ENCODE measurements around the gene PDLIM3. TPM values are rescaled to one million over a fixed set of nuclear protein-coding genes. Genes with fewer than 3 reads are reported as not detected.

Gene PDLIM3
- total RNA-seq, 4 donors from 2014 or later: 131 to 771 (median 450) TPM

DNA sequence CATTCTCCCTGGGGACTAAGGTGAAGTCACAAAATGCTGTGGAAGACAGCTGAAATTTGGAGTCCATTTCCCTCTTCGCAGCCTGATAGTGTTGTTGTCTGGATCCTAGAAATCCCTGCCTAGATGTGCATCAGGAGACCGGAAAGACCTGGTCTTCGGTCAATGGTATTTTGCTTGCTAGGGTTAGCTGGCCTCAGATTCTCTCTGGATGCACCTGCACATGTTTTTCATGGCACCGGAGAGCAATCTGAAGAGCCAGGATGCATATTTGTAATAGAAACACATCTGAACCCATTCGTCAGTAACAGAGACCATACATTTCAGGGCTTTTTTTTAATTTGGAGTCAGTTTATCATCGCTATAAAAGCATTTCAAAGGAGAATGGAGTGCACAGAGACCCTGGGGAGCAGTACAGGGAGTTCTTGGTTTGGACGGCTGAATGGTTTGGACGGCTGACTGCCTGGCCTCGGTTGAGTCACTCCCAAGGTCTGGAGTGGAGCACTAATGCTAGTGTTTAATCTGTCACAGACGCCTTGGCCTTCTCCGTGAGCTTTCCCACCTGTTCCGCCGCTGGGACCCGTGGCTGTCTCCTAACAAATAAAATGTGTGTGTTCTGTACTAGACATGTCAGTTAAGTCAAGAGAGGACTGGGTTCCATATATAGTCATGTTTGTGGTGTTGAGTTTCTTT, 7.5 kb upstream of the PDLIM3 start:
- Histone ChIP-seq H3K4me3 (no peak overlapping the region), H3K36me3 (no peaks in the 10 kb centered on the region), H3K27me3 (no peaks in the 10 kb centered on the region), H3K27ac (peak overlapping the region; percentile 81 to 85), H3K4me1 (peaks cover 0 to 9% of the 10 kb centered on the region in 2 donors), H3K9me3 (no peaks in the 10 kb centered on the region)
- peak; percentile 89 to 92 for DNase-seq
- intact Hi-C loops (cut with DNase I; ENCODE audit: low total_unique reads): no loop called here
- TF ChIP-seq, protein P1, sequence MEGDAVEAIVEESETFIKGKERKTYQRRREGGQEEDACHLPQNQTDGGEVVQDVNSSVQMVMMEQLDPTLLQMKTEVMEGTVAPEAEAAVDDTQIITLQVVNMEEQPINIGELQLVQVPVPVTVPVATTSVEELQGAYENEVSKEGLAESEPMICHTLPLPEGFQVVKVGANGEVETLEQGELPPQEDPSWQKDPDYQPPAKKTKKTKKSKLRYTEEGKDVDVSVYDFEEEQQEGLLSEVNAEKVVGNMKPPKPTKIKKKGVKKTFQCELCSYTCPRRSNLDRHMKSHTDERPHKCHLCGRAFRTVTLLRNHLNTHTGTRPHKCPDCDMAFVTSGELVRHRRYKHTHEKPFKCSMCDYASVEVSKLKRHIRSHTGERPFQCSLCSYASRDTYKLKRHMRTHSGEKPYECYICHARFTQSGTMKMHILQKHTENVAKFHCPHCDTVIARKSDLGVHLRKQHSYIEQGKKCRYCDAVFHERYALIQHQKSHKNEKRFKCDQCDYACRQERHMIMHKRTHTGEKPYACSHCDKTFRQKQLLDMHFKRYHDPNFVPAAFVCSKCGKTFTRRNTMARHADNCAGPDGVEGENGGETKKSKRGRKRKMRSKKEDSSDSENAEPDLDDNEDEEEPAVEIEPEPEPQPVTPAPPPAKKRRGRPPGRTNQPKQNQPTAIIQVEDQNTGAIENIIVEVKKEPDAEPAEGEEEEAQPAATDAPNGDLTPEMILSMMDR (IDR thresholded peaks at IDR 0.05): no peak
- no peak for TF ChIP-seq POLR2A (IDR thresholded peaks at IDR 0.05)

DNA sequence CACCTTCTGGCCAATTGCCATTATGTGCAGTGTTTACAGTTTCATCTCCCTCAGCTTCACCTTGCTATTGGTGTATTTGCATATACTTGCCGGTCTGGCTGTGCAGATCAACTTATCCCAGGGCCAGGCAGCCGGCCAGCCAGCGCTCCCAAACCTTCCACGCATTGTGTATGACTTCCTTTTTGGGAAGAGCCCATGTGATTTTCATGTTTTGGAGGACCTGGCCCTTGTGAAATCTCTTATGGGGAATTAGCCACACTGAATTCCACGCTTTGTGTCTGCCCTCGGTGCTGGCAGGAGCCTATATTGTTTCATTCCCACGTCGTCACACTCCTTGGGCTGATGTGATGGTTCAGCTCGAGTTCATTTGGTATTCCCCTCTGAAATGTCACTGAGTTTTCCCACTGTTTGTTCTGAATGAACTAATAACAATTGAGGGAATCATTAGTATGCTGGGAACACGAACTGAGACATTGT, 6.0 kb upstream of the PDLIM3 start:
- Histone ChIP-seq H3K36me3 (no peaks in the 10 kb centered on the region), H3K4me1 (peaks cover 0 to 9% of the 10 kb centered on the region in 2 donors), H3K9me3 (no peaks in the 10 kb centered on the region), H3K27me3 (no peaks in the 10 kb centered on the region), H3K4me3 (no peak overlapping the region), H3K27ac (peak overlapping the region; percentile 81 to 85)
- intact Hi-C loops (cut with DNase I; ENCODE audit: low total_unique reads): no loop called here
- peak; percentile 70 to 73 for DNase-seq
- TF ChIP-seq, protein P1 (IDR thresholded peaks at IDR 0.05): no peak
- no peak for TF ChIP-seq POLR2A (IDR thresholded peaks at IDR 0.05)

DNA sequence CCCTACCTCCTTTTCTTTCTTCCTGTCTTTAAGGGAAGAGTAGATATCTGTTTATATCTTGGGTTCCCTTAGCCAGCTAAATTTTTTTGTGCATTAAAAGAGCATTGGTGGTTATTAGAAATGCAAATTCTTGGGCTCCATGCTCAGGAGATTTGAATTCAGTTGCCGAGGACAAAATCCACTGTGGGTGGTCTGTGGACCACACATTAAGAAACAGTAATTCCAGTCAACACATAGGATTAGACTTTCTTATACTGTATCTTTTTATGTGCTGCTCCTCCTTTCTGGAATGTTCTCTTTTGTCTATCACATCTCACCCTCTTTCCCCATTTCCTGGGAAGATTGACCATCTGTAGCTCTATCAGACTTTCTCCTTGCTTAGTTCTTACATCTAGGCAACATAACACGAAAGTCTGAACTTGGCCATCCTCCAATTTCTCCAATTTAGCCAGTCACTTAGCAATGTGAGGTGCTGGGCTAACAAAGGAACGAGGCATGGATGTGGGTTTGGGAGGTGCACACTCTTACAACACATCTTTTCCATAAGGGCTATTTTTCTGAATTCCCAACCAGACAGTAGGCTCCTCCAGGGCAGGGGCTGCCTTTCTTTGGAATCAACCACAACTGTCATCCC, 5.3 kb upstream of the PDLIM3 start:
- Histone ChIP-seq H3K4me3 (no peak overlapping the region), H3K4me1 (peaks cover 0 to 9% of the 10 kb centered on the region in 2 donors)

DNA sequence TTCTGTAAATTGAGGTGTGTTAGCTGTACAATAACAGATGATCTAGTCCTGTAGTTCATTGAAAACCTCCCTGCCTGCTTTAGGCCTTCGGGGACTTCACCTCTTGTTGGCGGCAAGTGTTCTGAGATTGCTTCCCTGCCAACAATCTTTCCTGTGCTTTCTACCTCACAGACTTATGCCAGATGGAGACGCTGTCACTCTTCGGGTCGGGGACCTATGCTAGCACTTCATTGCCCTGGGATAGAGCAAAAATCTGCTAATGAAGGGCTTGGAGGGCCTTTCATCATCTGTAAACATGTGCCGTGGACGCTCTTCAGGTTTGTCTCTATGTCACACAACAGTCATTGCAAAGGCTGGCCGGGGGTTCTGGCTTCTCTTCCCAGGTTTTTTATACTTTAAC, 4.7 kb upstream of the PDLIM3 start:
- Histone ChIP-seq H3K4me3 (no peak overlapping the region), H3K4me1 (peaks cover 0 to 9% of the 10 kb centered on the region in 2 donors), H3K36me3 (no peaks in the 10 kb centered on the region), H3K27me3 (no peaks in the 10 kb centered on the region), H3K9me3 (no peaks in the 10 kb centered on the region), H3K27ac (no peak overlapping the region)
- TF ChIP-seq, protein P1 (IDR thresholded peaks at IDR 0.05): no peak
- TF ChIP-seq POLR2A (IDR thresholded peaks at IDR 0.05): no peak
- intact Hi-C loops (cut with DNase I; ENCODE audit: low total_unique reads): no loop called here
- DNase-seq: no peak

More for the DNA sequence above, 5.3 kb upstream of the PDLIM3 start:
- intact Hi-C loops (cut with DNase I; ENCODE audit: low total_unique reads): no loop called here
- no peak for DNase-seq
- H3K27me3 ChIP-seq: no peaks in the 10 kb centered on the region
- no peaks in the 10 kb centered on the region for H3K36me3 ChIP-seq
- no peaks in the 10 kb centered on the region for H3K9me3 ChIP-seq
- H3K27ac ChIP-seq: peak overlapping the region; percentile 81 to 85
- TF ChIP-seq, protein P1 (IDR thresholded peaks at IDR 0.05): no peak

DNA sequence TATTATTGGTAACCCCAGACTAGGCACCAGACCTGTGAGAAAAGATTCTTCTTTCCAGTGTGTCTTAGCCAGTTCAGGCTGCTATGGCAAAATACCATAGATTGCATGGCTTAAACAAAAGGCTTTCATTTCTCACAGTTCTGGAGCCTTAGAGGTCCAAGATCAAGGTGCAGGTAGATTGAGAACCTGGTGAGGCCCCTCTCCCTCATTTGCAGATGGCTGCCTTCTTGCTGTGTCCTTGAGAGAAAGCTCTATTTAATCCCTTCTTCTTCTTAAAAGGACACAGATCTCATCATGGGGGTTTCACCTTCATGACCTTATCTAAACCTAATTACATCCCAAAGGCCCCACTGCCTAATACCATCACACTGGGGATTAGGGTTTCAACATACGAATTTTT, 3.5 kb upstream of the PDLIM3 start:
- Histone ChIP-seq H3K27ac (no peak overlapping the region), H3K4me3 (no peak overlapping the region), H3K9me3 (no peaks in the 10 kb centered on the region), H3K36me3 (no peaks in the 10 kb centered on the region), H3K27me3 (no peaks in the 10 kb centered on the region), H3K4me1 (peaks cover 0 to 9% of the 10 kb centered on the region in 2 donors)
- no peak for DNase-seq
- TF ChIP-seq, protein P1 (IDR thresholded peaks at IDR 0.05): no peak
- TF ChIP-seq POLR2A (IDR thresholded peaks at IDR 0.05): no peak
- intact Hi-C loops (cut with DNase I; ENCODE audit: low total_unique reads): no loop called here

Measured in uterus (tissue), 4 donors.